Smooth muscle cell of the coronary artery (primary cell): Measurements from ENCODE around the gene GPR31. TPM values are rescaled to one million over a fixed set of nuclear protein-coding genes. Genes with fewer than 3 reads are reported as not detected.

Experiments
- total RNA-seq: library from RNA; depleted of rRNA; stranded (reverse); fragments of >200 nt; gene quantifications from 2 replicates; pipeline ENCODE4 v1.2.3, GENCODE V29; 2014; ENCODE audit warnings: low replicate concordance

The GPR31 gene, protein sequence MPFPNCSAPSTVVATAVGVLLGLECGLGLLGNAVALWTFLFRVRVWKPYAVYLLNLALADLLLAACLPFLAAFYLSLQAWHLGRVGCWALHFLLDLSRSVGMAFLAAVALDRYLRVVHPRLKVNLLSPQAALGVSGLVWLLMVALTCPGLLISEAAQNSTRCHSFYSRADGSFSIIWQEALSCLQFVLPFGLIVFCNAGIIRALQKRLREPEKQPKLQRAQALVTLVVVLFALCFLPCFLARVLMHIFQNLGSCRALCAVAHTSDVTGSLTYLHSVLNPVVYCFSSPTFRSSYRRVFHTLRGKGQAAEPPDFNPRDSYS
- not detected in 2 replicates for total RNA-seq

DNA sequence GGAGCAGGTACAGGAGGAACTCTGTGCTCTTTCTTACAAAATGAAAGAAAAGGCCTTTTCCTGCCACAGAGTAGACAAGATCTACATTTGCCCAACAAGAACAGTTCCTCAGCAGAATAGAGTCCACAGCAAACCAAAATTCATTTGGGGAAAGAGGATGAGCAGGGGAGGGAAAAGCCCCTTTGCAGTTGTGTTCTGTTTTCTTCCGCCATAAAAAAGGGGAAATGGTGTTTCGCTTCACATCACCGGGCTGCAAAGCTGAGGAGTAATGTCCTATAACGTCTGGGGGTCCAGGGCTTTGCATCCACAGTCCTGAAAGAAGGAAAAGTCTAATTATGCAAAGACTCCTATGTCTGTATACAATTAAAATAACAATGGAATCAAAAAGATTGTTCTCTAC is at the start of gene GPR31:
Gene GPR31 (minus strand): TSS at position 118 of the 400 bp plus-strand sequence. CDS start 149 bp downstream, outside the sequence.

GRCh38 chr6:167122827-167123657 is 34.7 kb downstream of the GPR31 start, which contains the start of gene CCR6:
TSS of gene CCR6 (plus strand) at chr6:167123096. CDS start at chr6:167136135, 13,039 bp downstream.

Other genes with a start within 250 kb of the GPR31 start
- gene RNASET2, start 201.4 kb downstream of the GPR31 start, total RNA-seq = 18.0 and 22.1 TPM in 2 replicates
- gene CEP43, start 158.6 kb downstream of the GPR31 start, total RNA-seq = 12.6 and 12.9 TPM in 2 replicates
- under 0.01 TPM in 1 of 2 replicates, not detected in the other for gene CCR6, start 34.9 kb downstream of the GPR31 start, total RNA-seq
- gene UNC93A, start 133.3 kb upstream of the GPR31 start, total RNA-seq = not detected in 2 replicates
- not detected in 2 replicates for gene TTLL2, start 167.1 kb upstream of the GPR31 start, total RNA-seq